Natural killer cell (primary cell): Measurements from ENCODE around the gene SCN5A. TPM values are rescaled to one million over a fixed set of nuclear protein-coding genes. Genes with fewer than 3 reads are reported as not detected.
A peak's percentile ranks its signal among the peaks of the same experiment; 100 is the strongest.

Source experiments
- ATAC-seq, 3 donors: fragments of 150-1000 bp in 2 of 3; fragments of 200-7000 bp in 1 of 3; cut with Tn5 transposase; 1 replicate in 1 of 3; 2 replicates in 2 of 3; pipeline ENCODE4 v1.10.0; 2021; ENCODE audit warnings: mild to moderate bottlenecking in 2 of 3, moderate library complexity in 2 of 3
- DNase-seq, 2 donors: peaks; one replicate each; pipeline versions ENCODE4 v3.0.0 to v3.0.0-alpha.2; 2013 to 2021; ENCODE audit warnings: mixed read lengths in 1 of 2
- H3K27ac ChIP-seq: one replicate; pipeline ENCODE4 v1.5.1; 2013; ENCODE audit warnings: mild to moderate bottlenecking, low read length
- H3K27me3 ChIP-seq: one replicate; pipeline ENCODE4 v1.6.1; 2013; ENCODE audit warnings: low read length; ENCODE audit not compliant: control insufficient read depth, insufficient read depth
- H3K36me3 ChIP-seq: one replicate; pipeline ENCODE4 v1.6.1; 2013; ENCODE audit warnings: low read length; ENCODE audit not compliant: control insufficient read depth, insufficient read depth
- H3K4me1 ChIP-seq: one replicate; pipeline ENCODE4 v1.6.1; 2013; ENCODE audit warnings: low read length; ENCODE audit not compliant: control insufficient read depth, insufficient read depth
- H3K4me3 ChIP-seq: one replicate; pipeline ENCODE4 v1.5.1; 2013; ENCODE audit warnings: low read length
- H3K9me3 ChIP-seq: one replicate; pipeline ENCODE4 v1.6.1; 2013; ENCODE audit warnings: low read length; ENCODE audit not compliant: control insufficient read depth, insufficient read depth
- H3K27ac Mint-ChIP-seq, 2 donors: one replicate each; pipeline ENCODE4 v1.8.0; 2022; ENCODE audit warnings: mild to moderate bottlenecking in 2 of 2, mixed read lengths in 2 of 2, moderate library complexity in 1 of 2
- H3K27me3 Mint-ChIP-seq, 2 donors: one replicate each; pipeline ENCODE4 v1.8.0; 2022; ENCODE audit warnings: low read depth in 2 of 2, mixed read lengths in 2 of 2
- H3K36me3 Mint-ChIP-seq: one replicate; pipeline ENCODE4 v1.8.0; 2022; ENCODE audit warnings: mixed read lengths
- H3K4me1 Mint-ChIP-seq, 2 donors: one replicate each; pipeline ENCODE4 v1.8.0; 2022; ENCODE audit warnings: mixed read lengths in 2 of 2
- H3K4me3 Mint-ChIP-seq: one replicate; pipeline ENCODE4 v1.8.0; 2022; ENCODE audit warnings: mild to moderate bottlenecking, moderate library complexity, mixed read lengths
- H3K9me3 Mint-ChIP-seq, 2 donors: one replicate each; pipeline ENCODE4 v1.8.0; 2022; ENCODE audit warnings: mixed read lengths in 2 of 2
- WGBS: methylation state at CpG from one replicate; pipeline ENCODE4 v1.1.7; 2013; ENCODE audit warnings: missing lambda C conversion rate; ENCODE audit not compliant: insufficient coverage; 5-methylcytosine and 5-hydroxymethylcytosine counted together
- intact Hi-C: fragments of 100-400 bp; cut with micrococcal nuclease; formaldehyde crosslinking; loops from one replicate; pipeline ENCODE4 v1.14.2; 2022
- total RNA-seq, 4 donors: library from RNA; stranded (reverse); fragments of 120-200 nt in 1 of 4; gene quantifications; one replicate each; pipeline versions ENCODE4 v1.2.3 to v1.2.4, GENCODE V29; 2013 to 2022
- TF ChIP-seq, protein P1 (sequence below): fragments of 200-600 bp; IDR thresholded peaks from one replicate; pipeline ENCODE4 v1.8.0; 2022; ENCODE audit warnings: antibody characterized with exemption

SCN5A gene
- total RNA-seq, 3 donors from 2014 or later (not counting 1 experiment from before 2014, with no cell fraction given) = 0.50 TPM; not detected in 2

DNA sequence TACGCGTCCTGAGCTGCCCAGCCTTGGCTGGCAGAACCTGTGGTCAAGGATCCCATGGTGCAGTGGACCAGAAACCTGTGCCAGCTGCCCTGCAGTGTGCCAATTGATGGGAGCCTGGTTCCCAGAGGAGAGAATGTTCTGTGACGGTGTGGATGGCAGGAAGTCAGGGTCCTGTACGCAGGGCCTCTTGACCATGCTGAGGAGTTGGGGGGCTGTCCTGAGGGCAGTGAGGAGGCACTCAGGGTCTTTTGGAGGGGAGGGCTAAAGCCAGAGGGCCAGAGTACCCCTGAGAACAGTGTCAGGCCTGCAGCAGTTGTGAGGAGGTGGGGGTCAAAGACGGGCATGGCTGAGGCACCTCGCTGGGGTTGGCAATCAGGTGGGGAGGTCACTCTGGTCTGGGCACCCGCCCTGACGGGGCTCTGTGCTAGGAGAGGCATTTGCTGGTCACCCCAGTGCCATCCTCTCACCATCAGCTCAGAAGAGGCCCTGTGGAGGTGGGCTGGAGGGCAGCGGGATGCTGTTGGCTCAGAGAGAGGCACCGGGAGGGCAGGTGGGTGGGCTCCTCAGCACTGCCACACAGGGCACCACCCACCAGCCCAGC is 61.0 kb downstream of the SCN5A start:
- no peaks in the 10 kb centered on the region for H3K4me1 Mint-ChIP-seq
- intact Hi-C loops = no loop called here
- DNase-seq = peak in 1 of 2 donors; percentile 9
- H3K9me3 ChIP-seq = no peaks in the 10 kb centered on the region
- peaks cover 8 to 12% of the 10 kb centered on the region in 2 donors for H3K27me3 Mint-ChIP-seq
- no peak overlapping the region for H3K27ac ChIP-seq
- H3K4me1 ChIP-seq = no peaks in the 10 kb centered on the region
- no peaks in the 10 kb centered on the region for H3K36me3 Mint-ChIP-seq
- no peak for ATAC-seq
- no peak overlapping the region for H3K4me3 ChIP-seq
- H3K9me3 Mint-ChIP-seq = no peaks in the 10 kb centered on the region
- H3K4me3 Mint-ChIP-seq = no peak overlapping the region
- peaks cover 2% of the 10 kb centered on the region for H3K27me3 ChIP-seq
- WGBS = 59% methylated on average over 10 of the region's 10 CpGs
- TF ChIP-seq, protein P1, sequence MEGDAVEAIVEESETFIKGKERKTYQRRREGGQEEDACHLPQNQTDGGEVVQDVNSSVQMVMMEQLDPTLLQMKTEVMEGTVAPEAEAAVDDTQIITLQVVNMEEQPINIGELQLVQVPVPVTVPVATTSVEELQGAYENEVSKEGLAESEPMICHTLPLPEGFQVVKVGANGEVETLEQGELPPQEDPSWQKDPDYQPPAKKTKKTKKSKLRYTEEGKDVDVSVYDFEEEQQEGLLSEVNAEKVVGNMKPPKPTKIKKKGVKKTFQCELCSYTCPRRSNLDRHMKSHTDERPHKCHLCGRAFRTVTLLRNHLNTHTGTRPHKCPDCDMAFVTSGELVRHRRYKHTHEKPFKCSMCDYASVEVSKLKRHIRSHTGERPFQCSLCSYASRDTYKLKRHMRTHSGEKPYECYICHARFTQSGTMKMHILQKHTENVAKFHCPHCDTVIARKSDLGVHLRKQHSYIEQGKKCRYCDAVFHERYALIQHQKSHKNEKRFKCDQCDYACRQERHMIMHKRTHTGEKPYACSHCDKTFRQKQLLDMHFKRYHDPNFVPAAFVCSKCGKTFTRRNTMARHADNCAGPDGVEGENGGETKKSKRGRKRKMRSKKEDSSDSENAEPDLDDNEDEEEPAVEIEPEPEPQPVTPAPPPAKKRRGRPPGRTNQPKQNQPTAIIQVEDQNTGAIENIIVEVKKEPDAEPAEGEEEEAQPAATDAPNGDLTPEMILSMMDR = no peak
- H3K36me3 ChIP-seq = no peaks in the 10 kb centered on the region
- H3K27ac Mint-ChIP-seq = no peak overlapping the region

DNA sequence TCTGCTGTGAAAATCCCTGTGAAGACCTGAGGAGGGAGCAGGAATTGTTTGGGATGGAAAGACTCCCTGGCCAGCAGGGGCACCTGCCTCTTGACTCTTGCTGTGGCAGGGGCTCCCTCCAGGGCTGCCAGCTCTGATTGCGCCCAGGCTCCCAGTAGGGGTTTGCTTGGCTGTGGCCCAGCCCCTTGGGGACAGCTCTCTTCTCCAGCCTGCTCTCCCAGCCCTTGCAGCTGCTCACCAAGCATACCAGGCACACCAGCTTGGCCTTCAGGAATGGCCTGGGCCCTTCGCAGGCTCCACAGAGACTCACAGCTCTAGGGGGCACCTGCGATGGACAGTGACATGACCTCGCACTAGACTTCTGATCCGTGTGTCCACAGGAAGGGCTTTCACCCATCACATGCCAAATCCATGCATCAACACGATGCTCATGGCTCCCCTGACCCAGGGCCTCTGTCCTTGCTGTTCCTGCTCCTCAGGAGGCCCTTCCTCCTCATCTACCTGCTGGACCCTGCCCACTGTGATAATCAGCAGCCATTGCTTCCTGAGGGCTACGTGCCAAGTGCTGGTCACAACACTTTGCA is 61.8 kb downstream of the SCN5A start:
- H3K9me3 ChIP-seq = no peaks in the 10 kb centered on the region
- no peaks in the 10 kb centered on the region for H3K9me3 Mint-ChIP-seq
- peaks cover 2% of the 10 kb centered on the region for H3K27me3 ChIP-seq
- no peaks in the 10 kb centered on the region for H3K4me1 ChIP-seq
- TF ChIP-seq, protein P1 = no peak
- H3K4me3 ChIP-seq = no peak overlapping the region
- ATAC-seq = no peak
- no peak overlapping the region for H3K27ac ChIP-seq
- no peaks in the 10 kb centered on the region for H3K4me1 Mint-ChIP-seq
- no peaks in the 10 kb centered on the region for H3K36me3 ChIP-seq
- WGBS = 84% methylated on average over 7 of the region's 7 CpGs
- peaks cover 7 to 8% of the 10 kb centered on the region in 2 donors for H3K27me3 Mint-ChIP-seq
- H3K27ac Mint-ChIP-seq = no peak overlapping the region
- intact Hi-C loops = no loop called here
- H3K36me3 Mint-ChIP-seq = no peaks in the 10 kb centered on the region
- H3K4me3 Mint-ChIP-seq = no peak overlapping the region
- DNase-seq = peak in 1 of 2 donors; percentile 13

DNA sequence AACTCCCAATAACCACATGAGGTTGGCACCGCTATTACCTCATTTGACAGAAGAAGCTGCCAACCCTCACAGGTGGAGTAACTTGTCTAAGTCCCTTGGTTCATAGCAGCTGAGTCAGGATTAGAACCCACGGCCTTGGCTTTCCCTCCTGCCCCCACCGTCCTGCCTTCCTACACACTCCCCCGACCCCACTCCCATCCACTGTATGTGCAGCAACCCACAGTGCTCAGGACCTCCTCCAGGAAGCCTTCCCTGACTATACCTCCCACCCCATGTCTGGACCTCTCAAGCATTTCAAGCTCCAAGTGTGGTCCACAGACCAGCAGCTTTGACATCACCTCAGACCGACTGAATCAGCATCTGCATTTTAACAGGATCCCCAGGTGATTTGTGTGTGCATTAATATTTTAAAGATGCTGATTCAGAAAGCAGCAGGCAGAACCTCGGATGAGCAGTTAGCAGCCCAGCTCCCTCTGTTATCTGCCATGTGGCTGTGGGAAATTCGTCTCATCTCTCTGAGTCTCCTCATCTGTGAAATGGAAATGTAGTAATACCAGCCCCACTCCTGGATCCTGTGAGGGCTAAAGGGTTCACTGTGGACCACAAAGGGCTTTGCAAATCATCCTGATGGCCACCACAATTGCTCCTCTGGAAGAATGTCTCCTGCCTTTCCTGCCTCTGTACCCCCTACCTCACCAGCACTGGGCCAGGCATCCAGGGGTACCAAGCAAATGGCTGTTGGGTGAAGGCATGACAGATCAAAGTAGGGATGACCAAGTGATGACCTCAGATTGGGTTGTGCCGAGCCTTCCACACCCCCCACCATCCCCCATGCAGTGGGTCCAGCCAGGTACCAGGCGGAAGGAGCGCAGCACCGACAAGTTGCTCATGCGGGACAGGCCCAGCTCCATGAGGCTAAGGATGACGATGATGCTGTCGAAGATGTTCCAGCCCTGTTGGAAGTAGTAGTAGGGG is 62.7 kb downstream of the SCN5A start:
- H3K4me3 Mint-ChIP-seq = no peak overlapping the region
- Histone ChIP-seq H3K27me3 (no peaks in the 10 kb centered on the region), H3K4me3 (no peak overlapping the region), H3K27ac (no peak overlapping the region), H3K9me3 (no peaks in the 10 kb centered on the region), H3K4me1 (no peaks in the 10 kb centered on the region), H3K36me3 (no peaks in the 10 kb centered on the region)
- no peaks in the 10 kb centered on the region for H3K36me3 Mint-ChIP-seq
- TF ChIP-seq, protein P1 = no peak
- no peak for ATAC-seq
- H3K9me3 Mint-ChIP-seq = no peaks in the 10 kb centered on the region
- H3K27ac Mint-ChIP-seq = no peak overlapping the region
- H3K27me3 Mint-ChIP-seq = peaks cover 7 to 8% of the 10 kb centered on the region in 2 donors
- H3K4me1 Mint-ChIP-seq = no peaks in the 10 kb centered on the region
- intact Hi-C loops = no loop called here
- WGBS = 94% methylated on average over 13 of the region's 14 CpGs
- peak in 1 of 2 donors; percentile 8 for DNase-seq
